Panc1 (cell line): ENCODE results near the gene PRKAR2B. TPM values are rescaled to one million over a fixed set of nuclear protein-coding genes. Genes with fewer than 3 reads are reported as not detected.

Experiments used
- ATAC-seq: fragments of 200-7000 bp; cut with Tn5 transposase; 2 replicates; pipeline ENCODE4 v1.9.1; 2020; ENCODE audit warnings: mild to moderate bottlenecking, moderate library complexity
- BruUV-seq: library from RNA; stranded (reverse); fragments of 400-500 nt; replicated peaks from 2 replicates; lab custom pipeline; 2021; lab: Mats Ljungman, UMichigan
- CTCF ChIA-PET: fragments of 300-600 bp; sonication (Branson Sonifier 250); formaldehyde crosslinking; loops from one replicate; lab custom pipeline; 2022; ENCODE audit warnings: antibody characterized with exemption; lab: Charles Lee
- POLR2A ChIA-PET: fragments of 300-600 bp; sonication (Branson Sonifier 250); formaldehyde crosslinking; loops from one replicate; lab custom pipeline; 2022; ENCODE audit warnings: antibody characterized with exemption; lab: Charles Lee
- DNase-seq: peaks from one replicate; pipeline ENCODE4 v3.0.0-alpha.2; 2010; ENCODE audit warnings: low read depth, low spot score
- H3K27ac ChIP-seq: 2 replicates; pipeline ENCODE4 v1.5.1; 2011; ENCODE audit warnings: mild to moderate bottlenecking, low read length, inconsistent platforms
- H3K27me3 ChIP-seq: fragments of 200-500 bp; sonication (Bioruptor generic); 2 replicates; pipeline ENCODE4 v1.6.0; 2014; ENCODE audit warnings: low read length, inconsistent platforms; ENCODE audit not compliant: control insufficient read depth, insufficient read depth
- H3K36me3 ChIP-seq: fragments of 200-500 bp; sonication (Bioruptor generic); 2 replicates; pipeline ENCODE4 v1.5.1; 2014; ENCODE audit warnings: inconsistent platforms, mild to moderate bottlenecking, low read length, moderate library complexity; ENCODE audit not compliant: control insufficient read depth, insufficient read depth
- H3K4me1 ChIP-seq: 2 replicates; pipeline ENCODE4 v1.5.1; 2011; ENCODE audit warnings: inconsistent platforms, mild to moderate bottlenecking, low read length, moderate library complexity; ENCODE audit not compliant: control insufficient read depth, insufficient read depth
- H3K4me3 ChIP-seq, 2 experiments: 2 replicates each; pipeline ENCODE4 v1.5.1; 2011 to 2012; ENCODE audit warnings: low read depth in 2 of 2, low read length in 2 of 2, mild to moderate bottlenecking in 2 of 2, inconsistent platforms in 1 of 2, moderate library complexity in 1 of 2
- H3K9me3 ChIP-seq: fragments of 200-500 bp; sonication (Bioruptor generic); 2 replicates; pipeline ENCODE4 v1.5.1; 2014; ENCODE audit warnings: low read depth, mild to moderate bottlenecking, inconsistent platforms, low read length, moderate library complexity; ENCODE audit not compliant: control insufficient read depth, insufficient read depth
- CTCF ChIP-seq: fragments of 450-650 bp; IDR thresholded peaks from 2 replicates; pipeline ENCODE4 v1.5.1; 2017; ENCODE audit warnings: mild to moderate bottlenecking
- POLR2AphosphoS5 ChIP-seq: IDR thresholded peaks from 2 replicates; pipeline ENCODE4 v1.6.1; 2012; ENCODE audit warnings: mild to moderate bottlenecking, low read depth, low read length, moderate library complexity
- REST ChIP-seq, 2 experiments: IDR thresholded peaks; 2 replicates each; pipeline ENCODE4 v1.6.1; 2011 to 2012; ENCODE audit warnings: low read depth in 2 of 2, control low read depth in 1 of 2, low read length in 1 of 2, mild to moderate bottlenecking in 1 of 2, moderate library complexity in 1 of 2; ENCODE audit not compliant: insufficient read depth in 1 of 2
- SIN3A ChIP-seq: IDR thresholded peaks from 2 replicates; pipeline ENCODE4 v1.6.1; 2012; ENCODE audit warnings: low read depth, mild to moderate bottlenecking, low read length, moderate library complexity, borderline replicate concordance; ENCODE audit not compliant: insufficient read depth
- TCF7L2 ChIP-seq: IDR thresholded peaks from 2 replicates; pipeline ENCODE4 v1.6.1; 2011; ENCODE audit warnings: mild to moderate bottlenecking, low read depth, low read length, inconsistent platforms
- in situ Hi-C: cut with HindIII; loops from 2 replicates; pipeline ENCODE4 v1.10.0; 2016; ENCODE audit warnings: low sequenced_read_pairs, low pct_unique_long_range_greater_than_20kb
- intact Hi-C: fragments of 100-400 bp; cut with micrococcal nuclease; formaldehyde crosslinking; loops from one replicate; pipeline ENCODE4 v1.10.0; 2022; ENCODE audit not compliant: unreplicated experiment
- total RNA-seq: library from RNA; stranded (reverse); gene quantifications from one replicate; pipeline ENCODE4 v1.2.1, GENCODE V29; 2021; ENCODE audit not compliant: unreplicated experiment

The PRKAR2B gene
- total RNA-seq, 1 experiment from 2014 or later = 0.51 TPM

- Histone ChIP-seq H3K36me3 (no peaks in the 10 kb centered on the region), H3K27ac (no peak overlapping the region), H3K9me3 (no peaks in the 10 kb centered on the region), H3K4me1 (no peaks in the 10 kb centered on the region), H3K4me3 (no peak overlapping the region), H3K27me3 (no peaks in the 10 kb centered on the region)
- ATAC-seq (no peak), DNase-seq (no peak)
- in situ Hi-C loops = no loop called here
- intact Hi-C loops = no loop called here
- no peak for TF ChIP-seq TCF7L2
- TF ChIP-seq POLR2AphosphoS5 = no peak
- TF ChIP-seq SIN3A = no peak
- TF ChIP-seq CTCF = no peak
- TF ChIP-seq REST (IDR thresholded peaks at IDR 0.05; ENCODE audit: insufficient read depth in 1 of 2, low read depth in 2 of 2, low read length in 1 of 2) = no peak
- BruUV-seq = no TSS peak
- POLR2A ChIA-PET = interaction anchor here (0.7 kb wide), 1 partner anchor 659 kb away, joined by 9 read pairs; no protein-coding TSS in a partner anchor
- CTCF ChIA-PET = no interaction called here
Measured at GRCh38 chr7:107100824-107101223, 56.3 kb downstream of the PRKAR2B start.

GRCh38 chr7:107103369-107103768 is 58.9 kb downstream of the PRKAR2B start:
- CTCF ChIA-PET = no interaction called here
- Histone ChIP-seq H3K4me1 (no peaks in the 10 kb centered on the region), H3K27me3 (no peaks in the 10 kb centered on the region), H3K27ac (no peak overlapping the region), H3K4me3 (no peak overlapping the region), H3K36me3 (no peaks in the 10 kb centered on the region), H3K9me3 (no peaks in the 10 kb centered on the region)
- DNase-seq = no peak
- in situ Hi-C loops (no loop called here), intact Hi-C loops (no loop called here)
- ATAC-seq = no peak
- BruUV-seq = no TSS peak
- POLR2A ChIA-PET = no interaction called here
- TF ChIP-seq CTCF (no peak), SIN3A (no peak), REST (IDR thresholded peaks at IDR 0.05; ENCODE audit: insufficient read depth in 1 of 2, low read depth in 2 of 2, low read length in 1 of 2) (no peak), TCF7L2 (no peak), POLR2AphosphoS5 (no peak)
